Endothelial cell of umbilical vein (primary cell): ENCODE results near the gene PDCD2L. TPM values are rescaled to one million over a fixed set of nuclear protein-coding genes. Genes with fewer than 3 reads are reported as not detected.
"Not testable (repeated sequence)": the region's sequence is repeated elsewhere in the genome, so short reads cannot be mapped to it uniquely, and the experiment has no call there.

Source experiments
- BruUV-seq: library from RNA; stranded (reverse); fragments of 400-500 nt; replicated peaks from 2 replicates; lab custom pipeline; 2021; lab: Mats Ljungman, UMichigan
- CTCF ChIA-PET: fragments of 300-600, 350-600 bp; sonication (Branson Sonifier 250); formaldehyde crosslinking; loops from one replicate; lab custom pipeline; 2021; ENCODE audit warnings: antibody characterized with exemption, inconsistent platforms; lab: Charles Lee
- POLR2A ChIA-PET: fragments of 300-600, 350-600 bp; sonication (Branson Sonifier 250); formaldehyde crosslinking; loops from one replicate; lab custom pipeline; 2021; ENCODE audit warnings: antibody characterized with exemption, inconsistent platforms; lab: Charles Lee
- DNase-seq: peaks from one replicate; pipeline ENCODE4 v3.0.0-alpha.2; 2011; ENCODE audit warnings: low read depth, low spot score
- FAIRE-seq: peaks from 2 replicates; lab custom pipeline; 2011; peaks lifted over from hg19 to GRCh38; lab: Jason Lieb, UNC
- H2AFZ ChIP-seq: 2 replicates; pipeline ENCODE4 v1.6.0; 2012; ENCODE audit warnings: low read depth, low read length, control low read depth, inconsistent platforms
- H3K27ac ChIP-seq: 2 replicates; pipeline ENCODE4 v1.5.1; 2011; ENCODE audit warnings: low read depth, mild to moderate bottlenecking, control low read depth, low read length, moderate library complexity; ENCODE audit not compliant: insufficient read depth
- H3K27me3 ChIP-seq, 2 experiments: 2 replicates each; pipeline versions ENCODE4 v1.6.0 to v1.6.1; 2011; ENCODE audit warnings: low read length in 2 of 2, mixed read lengths in 1 of 2; ENCODE audit not compliant: control insufficient read depth in 2 of 2, insufficient read depth in 2 of 2
- H3K36me3 ChIP-seq, 2 experiments: 2 replicates in 1 of 2; 3 replicates in 1 of 2; pipeline ENCODE4 v1.5.1; 2011; ENCODE audit warnings: low read length in 2 of 2, mild to moderate bottlenecking in 1 of 2, moderate library complexity in 1 of 2; ENCODE audit not compliant: control insufficient read depth in 2 of 2, insufficient read depth in 2 of 2; ENCODE audit errors: extremely low read depth in 1 of 2
- H3K4me1 ChIP-seq: 3 replicates; pipeline ENCODE4 v1.5.1; 2011; ENCODE audit warnings: mild to moderate bottlenecking, low read length; ENCODE audit not compliant: control insufficient read depth, insufficient read depth; ENCODE audit errors: extremely low read depth
- H3K4me2 ChIP-seq: 2 replicates; pipeline ENCODE4 v1.6.1; 2011; ENCODE audit warnings: low read length, control low read depth, mixed read lengths; ENCODE audit not compliant: insufficient read depth
- H3K4me3 ChIP-seq, 3 experiments: fragments of 200-600 bp in 1 of 3; sonication (generic), shearing (Covaris generic) in 1 of 3; replicated peaks in 1 of 3; 2 replicates each; pipeline ENCODE4 v1.5.1; 2011 to 2016; ENCODE audit warnings: control low read depth in 3 of 3, low read length in 3 of 3, mild to moderate bottlenecking in 2 of 3, inconsistent platforms in 1 of 3, low read depth in 1 of 3, moderate library complexity in 1 of 3; ENCODE audit not compliant: insufficient read depth in 1 of 3
- H3K79me2 ChIP-seq: 2 replicates; pipeline ENCODE4 v1.6.0; 2012; ENCODE audit warnings: low read length, inconsistent platforms; ENCODE audit not compliant: control insufficient read depth, insufficient read depth
- H3K9ac ChIP-seq: replicated peaks from 2 replicates; pipeline ENCODE3; 2011; ENCODE audit warnings: low read length, control low read depth; ENCODE audit not compliant: insufficient read depth; ENCODE audit errors: extremely low read depth
- H3K9me1 ChIP-seq: replicated peaks from 3 replicates; pipeline ENCODE4 v1.6.0; 2011; ENCODE audit warnings: mild to moderate bottlenecking, low read length; ENCODE audit not compliant: control insufficient read depth, insufficient read depth; ENCODE audit errors: extremely low read depth
- H3K9me3 ChIP-seq: replicated peaks from 2 replicates; pipeline ENCODE4 v1.5.1; 2012; ENCODE audit warnings: low read length, inconsistent platforms; ENCODE audit not compliant: control insufficient read depth, insufficient read depth
- H4K20me1 ChIP-seq: replicated peaks from 2 replicates; pipeline ENCODE3; 2011; ENCODE audit warnings: mild to moderate bottlenecking, low read length; ENCODE audit not compliant: control insufficient read depth, insufficient read depth; ENCODE audit errors: extremely low read depth
- CTCF ChIP-seq, 2 donors: IDR thresholded peaks; 1 replicate in 1 of 2; 2 replicates in 1 of 2; pipeline ENCODE4 v1.5.1; 2011; ENCODE audit warnings: low read length in 2 of 2, mild to moderate bottlenecking in 2 of 2, moderate library complexity in 2 of 2, control low read depth in 1 of 2, inconsistent platforms in 1 of 2, low read depth in 1 of 2; ENCODE audit not compliant: insufficient read depth in 1 of 2; ENCODE audit errors: extremely low read depth in 1 of 2
- EZH2 ChIP-seq: IDR thresholded peaks from 2 replicates; pipeline ENCODE4 v1.6.1; 2012; ENCODE audit warnings: borderline replicate concordance, low read depth, mild to moderate bottlenecking, moderate library complexity, low read length, inconsistent platforms; ENCODE audit not compliant: severe bottlenecking
- FOS ChIP-seq: IDR thresholded peaks from 2 replicates; pipeline ENCODE4 v1.6.1; 2011; ENCODE audit warnings: mild to moderate bottlenecking, low read length, moderate library complexity, borderline replicate concordance; ENCODE audit not compliant: insufficient read depth
- GATA2 ChIP-seq: IDR thresholded peaks from 2 replicates; pipeline ENCODE4 v1.7.0; 2011; ENCODE audit warnings: low read depth, mild to moderate bottlenecking, moderate library complexity, mixed read lengths, low read length; ENCODE audit not compliant: insufficient read length, insufficient read depth
- JUN ChIP-seq: IDR thresholded peaks from 2 replicates; pipeline ENCODE4 v1.6.1; 2011; ENCODE audit warnings: borderline replicate concordance, low read depth; ENCODE audit not compliant: insufficient read length, insufficient read depth
- MAX ChIP-seq: IDR thresholded peaks from 2 replicates; pipeline ENCODE4 v1.6.1; 2011; ENCODE audit not compliant: insufficient read depth, insufficient read length
- MYC ChIP-seq: IDR thresholded peaks from one replicate; pipeline ENCODE4 v1.6.1; 2011; ENCODE audit warnings: mild to moderate bottlenecking, low read depth, low read length
- POLR2A ChIP-seq: IDR thresholded peaks from 2 replicates; pipeline ENCODE4 v1.6.1; 2012; ENCODE audit warnings: low read depth, mild to moderate bottlenecking, control low read depth, low read length
- POLR2AphosphoS5 ChIP-seq: IDR thresholded peaks from 2 replicates; pipeline ENCODE4 v1.6.1; 2012; ENCODE audit warnings: low read depth, mild to moderate bottlenecking, control low read depth, low read length, moderate library complexity; ENCODE audit not compliant: insufficient read depth
- dilution Hi-C: fragments of 300-500 bp; cut with MboI; formaldehyde crosslinking; loops from one replicate; pipeline ENCODE4 v1.15.0; 2019; ENCODE audit warnings: low sequenced_read_pairs; ENCODE audit not compliant: extremely low pct_ligation_motif_present
- intact Hi-C: fragments of 100-400 bp; cut with micrococcal nuclease; formaldehyde crosslinking; loops from one replicate; pipeline ENCODE4 v1.10.0; 2022
- polyA plus RNA-seq, 4 experiments: library from polyadenylated mRNA; depleted of rRNA in 3 of 4; stranded (reverse) in 3 of 4; unstranded in 1 of 4; fragments of >200 nt; gene quantifications; 2 replicates each; pipeline versions ENCODE4 v1.2.1 to v1.2.3, GENCODE V29; 2011 to 2012; ENCODE audit warnings: missing spikeins in 1 of 4
- total RNA-seq: library from RNA; stranded (reverse); gene quantifications from 2 replicates; pipeline ENCODE4 v1.2.3, GENCODE V29; 2021

The PDCD2L gene
- total and polyA plus RNA-seq, 2 donors (not counting 3 experiments of a cell fraction or from before 2014, with no cell fraction given) = 12.4 to 20.3 TPM

GRCh38 chr19:34399886-34400285 lies 4.3 kb upstream of the PDCD2L start:
- Histone ChIP-seq H3K79me2 (peaks cover 6% of the 10 kb centered on the region), H3K9me3 (no peaks in the 10 kb centered on the region), H3K36me3 (peaks cover 10 to 22% of the 10 kb centered on the region in 2 experiments), H3K4me1 (peaks cover 6% of the 10 kb centered on the region), H3K9ac (no peak overlapping the region), H3K9me1 (no peaks in the 10 kb centered on the region), H3K4me2 (no peak overlapping the region), H3K27me3 (no peaks in the 10 kb centered on the region), H3K4me3 (no peak overlapping the region), H3K27ac (no peak overlapping the region), H2AFZ (no peak overlapping the region), H4K20me1 (no peaks in the 10 kb centered on the region)
- intact Hi-C loops (no loop called here), dilution Hi-C loops (no loop called here)
- FAIRE-seq = no peak
- TSS peak; percentile 33 for BruUV-seq
- DNase-seq = no peak
- CTCF ChIA-PET = interaction anchor here (0.8 to 1.0 kb wide), 2 partner anchors 30 to 66 kb away, joined by 3 read pairs; no protein-coding TSS in a partner anchor
- TF ChIP-seq MYC (no peak), JUN (no peak), GATA2 (no peak), POLR2A (no peak), EZH2 (no peak), POLR2AphosphoS5 (no peak), MAX (no peak), FOS (no peak), CTCF (IDR thresholded peaks at IDR 0.05; ENCODE audit: extremely low read depth in 1 of 2, insufficient read depth in 1 of 2, low read depth in 1 of 2, low read length in 2 of 2) (no peak)
- POLR2A ChIA-PET = no interaction called here

GRCh38 chr19:34400844-34401243 lies 3.4 kb upstream of the PDCD2L start:
- H3K27me3 ChIP-seq, FAIRE-seq, H3K9me3 ChIP-seq, H3K9ac ChIP-seq, H3K4me3 ChIP-seq, H3K79me2 ChIP-seq, intact Hi-C loops, H4K20me1 ChIP-seq, CTCF ChIA-PET, H3K27ac ChIP-seq, BruUV-seq, H2AFZ ChIP-seq, H3K4me2 ChIP-seq, H3K4me1 ChIP-seq, dilution Hi-C loops, DNase-seq, POLR2A ChIA-PET, H3K9me1 ChIP-seq: not testable (repeated sequence)
- H3K36me3 ChIP-seq = peaks cover 10 to 18% of the 10 kb centered on the region in 2 experiments
